ENCODE results near the gene ENOX1.

GRCh38 chr13:43364210-43365038 lies 422.3 kb downstream of the ENOX1 start:
- TF ChIP-seq CTCF (IDR thresholded peaks at IDR 0.05) (no peak), POLR2A (IDR thresholded peaks at IDR 0.05) (no peak)
